ENCODE data around the gene MAGEF1. TPM values are rescaled to one million over a fixed set of nuclear protein-coding genes. Genes with fewer than 3 reads are reported as not detected.

Gene MAGEF1
- 19.8 and 22.6 TPM in 2 replicates for total RNA-seq

DNA sequence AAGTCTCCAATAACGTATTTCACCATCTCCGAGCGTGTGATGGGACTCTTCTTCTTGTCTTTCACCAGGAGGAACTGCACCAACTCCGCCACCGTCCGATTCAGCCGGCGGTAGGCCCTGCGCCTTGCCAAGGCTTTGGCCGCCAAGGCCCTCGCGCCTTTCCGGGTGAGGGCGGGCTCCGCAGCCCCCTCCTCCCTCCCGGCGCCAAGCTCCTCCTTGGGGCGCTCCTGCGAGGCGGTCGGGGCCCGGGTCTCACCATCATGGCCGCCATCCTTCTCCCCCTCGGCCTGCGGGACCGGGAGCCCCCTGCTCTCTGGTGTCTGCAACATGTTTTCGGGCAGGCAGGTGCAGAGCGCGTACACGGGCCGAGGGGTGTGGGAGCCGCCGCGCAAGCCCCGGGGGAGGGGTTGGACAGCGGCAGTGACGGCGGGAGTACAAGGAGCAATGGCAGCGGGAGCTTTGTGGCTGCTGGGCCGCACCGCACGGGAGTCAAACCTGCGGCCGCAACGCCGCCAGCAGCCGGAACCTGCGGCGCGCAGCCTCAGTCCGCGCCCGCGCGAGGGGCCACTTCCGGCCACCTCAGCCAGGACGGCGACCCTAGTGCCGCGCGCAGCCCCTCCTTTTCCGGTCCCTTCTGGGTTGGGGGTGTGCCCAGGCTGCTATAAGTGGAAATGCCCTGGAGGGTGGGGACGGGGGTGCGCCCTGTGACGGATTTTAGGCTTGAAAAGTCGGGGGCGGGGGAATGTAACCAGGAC lies at the start of gene MAGEF1:
Gene MAGEF1, minus strand, starts transcription at position 572 of the 755 bp plus-strand sequence. Its CDS starts 243 bp downstream, at position 329.

Other genes with a start within 250 kb of the MAGEF1 start
- 13.6 and 21.4 TPM in 2 replicates for gene EPHB3, start 150.3 kb downstream of the MAGEF1 start, total RNA-seq
- 53.4 and 73.7 TPM in 2 replicates for gene VPS8, start 100.1 kb upstream of the MAGEF1 start, total RNA-seq